Adipocyte (in vitro differentiated cells): ENCODE results near the gene SMPDL3B.
"Not testable (repeated sequence)": the region's sequence is repeated elsewhere in the genome, so short reads cannot be mapped to it uniquely, and the experiment has no call there.

Experiments
- DNase-seq: peaks from one replicate; pipeline ENCODE4 v3.0.0-alpha.2; 2015; ENCODE audit warnings: low read depth
- H3K27me3 ChIP-seq: replicated peaks from 2 replicates; pipeline ENCODE4 v1.7.0; 2013; ENCODE audit warnings: mild to moderate bottlenecking, low read length, moderate library complexity; ENCODE audit not compliant: control insufficient read depth, insufficient read depth
- H3K36me3 ChIP-seq: 2 replicates; pipeline ENCODE4 v1.7.0; 2013; ENCODE audit warnings: low read length, mild to moderate bottlenecking, moderate library complexity; ENCODE audit not compliant: control insufficient read depth, insufficient read depth, severe bottlenecking
- H3K4me1 ChIP-seq: 2 replicates; pipeline ENCODE4 v1.7.0; 2013; ENCODE audit warnings: mild to moderate bottlenecking, low read length, moderate library complexity; ENCODE audit not compliant: control insufficient read depth, insufficient read depth
- H3K4me3 ChIP-seq: 2 replicates; pipeline ENCODE4 v1.7.0; 2013; ENCODE audit warnings: mild to moderate bottlenecking, low read length, moderate library complexity
- H3K9ac ChIP-seq: 2 replicates; pipeline ENCODE4 v1.7.0; 2013; ENCODE audit warnings: mild to moderate bottlenecking, low read length, moderate library complexity
- H3K9me3 ChIP-seq: 2 replicates; pipeline ENCODE4 v1.7.0; 2013; ENCODE audit warnings: mild to moderate bottlenecking, low read length, moderate library complexity; ENCODE audit not compliant: control insufficient read depth

Gene SMPDL3B

GRCh38 chr1:27994526-27994925, 59.7 kb downstream of the SMPDL3B start:
- not testable (repeated sequence) for DNase-seq, H3K4me3 ChIP-seq, H3K27me3 ChIP-seq, H3K9me3 ChIP-seq, H3K4me1 ChIP-seq, H3K9ac ChIP-seq
- peaks cover 82% of the 10 kb centered on the region for H3K36me3 ChIP-seq

GRCh38 chr1:27999055-27999454, 64.3 kb downstream of the SMPDL3B start:
- H3K4me1 ChIP-seq: no peaks in the 10 kb centered on the region
- no peaks in the 10 kb centered on the region for H3K9me3 ChIP-seq
- H3K36me3 ChIP-seq: peaks cover 66% of the 10 kb centered on the region
- no peak for DNase-seq
- H3K27me3 ChIP-seq: no peaks in the 10 kb centered on the region
- H3K4me3 ChIP-seq: no peak overlapping the region
- H3K9ac ChIP-seq: no peak overlapping the region

GRCh38 chr1:28002600-28002999, 67.8 kb downstream of the SMPDL3B start:
- H3K36me3 ChIP-seq: peaks cover 50% of the 10 kb centered on the region

GRCh38 chr1:28003117-28003516, 68.3 kb downstream of the SMPDL3B start:
- H3K9ac ChIP-seq, H3K9me3 ChIP-seq, H3K4me3 ChIP-seq, DNase-seq, H3K4me1 ChIP-seq, H3K27me3 ChIP-seq: not testable (repeated sequence)
- H3K36me3 ChIP-seq: peaks cover 45% of the 10 kb centered on the region

More at GRCh38 chr1:28002600-28002999, 67.8 kb downstream of the SMPDL3B start:
- Histone ChIP-seq H3K27me3 (no peaks in the 10 kb centered on the region), H3K4me1 (no peaks in the 10 kb centered on the region), H3K9ac (no peak overlapping the region), H3K4me3 (no peak overlapping the region), H3K9me3 (no peaks in the 10 kb centered on the region)
- DNase-seq: no peak
